H1 (cell line): ENCODE results near the gene ARFRP1. TPM values are rescaled to one million over a fixed set of nuclear protein-coding genes. Genes with fewer than 3 reads are reported as not detected.

Source experiments
- BCL11A ChIP-seq, 2 experiments: IDR thresholded peaks; one replicate each; pipeline ENCODE4 v1.6.1; 2011; ENCODE audit warnings: low read depth in 2 of 2, low read length in 2 of 2, mild to moderate bottlenecking in 2 of 2
- RBBP5 ChIP-seq: IDR thresholded peaks from 2 replicates; pipeline ENCODE4 v1.7.1; 2012; ENCODE audit warnings: low read depth, mild to moderate bottlenecking, inconsistent platforms, low read length, moderate library complexity, borderline replicate concordance
- RNF2 ChIP-seq: fragments of 200-900, 300-1000 bp; sonication (generic); IDR thresholded peaks from 2 replicates; pipeline ENCODE4 v1.7.1; 2016; ENCODE audit warnings: borderline replicate concordance, low read depth, mild to moderate bottlenecking, antibody characterized with exemption, low read length; ENCODE audit not compliant: poor library complexity, severe bottlenecking; ENCODE audit errors: missing control alignments
- SP4 ChIP-seq: IDR thresholded peaks from 2 replicates; pipeline ENCODE4 v1.6.1; 2012; ENCODE audit warnings: low read length, inconsistent platforms
- ZNF274 ChIP-seq: IDR thresholded peaks from 2 replicates; pipeline ENCODE4 v1.7.0; 2012; ENCODE audit warnings: low read length, borderline replicate concordance; ENCODE audit errors: extremely low read depth
- polyA plus RNA-seq, 7 experiments: library from polyadenylated mRNA; depleted of rRNA in 3 of 7; stranded (reverse) in 5 of 7; unstranded in 2 of 7; fragments of >200 nt in 5 of 7; fragments of 200-250 nt in 2 of 7; gene quantifications; 1 replicate in 5 of 7; 2 replicates in 1 of 7; 4 replicates in 1 of 7; pipeline versions ENCODE4 v1.2.1 to v1.2.3, GENCODE V29; 2011 to 2013; ENCODE audit warnings: missing spikeins in 2 of 7, mixed read lengths in 2 of 7
- total RNA-seq: library from RNA; stranded (reverse); fragmentation: NEBNext Ultra II Directional; extraction: Animal tissue kit (Norgen Biotek cat#: 25700); gene quantifications from 2 replicates; pipeline ENCODE4 v1.2.1, GENCODE V29; 2021

ARFRP1 gene
- total and polyA plus RNA-seq, 2 of the 8 experiments (the other 6 are each of a cell fraction or from before 2014, with no cell fraction given), result 12.9 to 22.9 TPM

DNA sequence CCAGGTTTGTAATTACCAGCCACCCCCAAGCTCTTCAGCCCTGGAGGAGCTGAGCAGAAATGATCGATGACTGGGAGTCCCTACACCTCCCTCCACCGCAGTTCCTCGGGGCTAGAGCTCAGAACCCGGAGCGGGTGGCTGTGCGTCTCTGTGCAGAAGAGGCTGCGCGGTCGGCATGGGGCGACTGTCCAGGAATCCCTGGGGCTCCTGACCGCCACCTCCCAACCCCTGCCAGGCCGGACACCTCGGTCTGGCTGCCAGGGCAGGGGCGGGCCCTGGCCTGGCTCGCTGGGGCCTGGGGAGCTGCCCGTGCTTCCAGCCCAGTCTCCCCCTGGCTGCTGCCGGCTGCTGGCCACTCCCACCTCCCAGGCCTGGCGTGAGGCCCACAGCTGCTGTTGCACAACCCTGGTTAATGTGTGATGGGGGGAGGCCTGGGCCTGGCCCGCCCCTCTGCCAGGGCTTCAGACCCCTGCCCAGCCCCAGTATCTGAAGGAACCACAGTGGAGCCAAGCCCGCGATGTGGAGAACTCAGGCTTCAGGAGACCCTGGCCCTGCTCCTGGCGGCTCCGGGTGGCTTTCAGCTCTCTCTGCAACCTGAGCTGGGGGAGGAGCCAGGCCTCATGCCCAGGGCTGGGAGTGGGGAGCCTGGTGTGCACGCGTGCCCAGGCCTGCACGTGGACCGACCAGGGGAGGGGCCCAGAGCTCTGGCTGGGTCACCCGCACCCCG, 33.0 kb upstream of the ARFRP1 start (continued):
- no peak for TF ChIP-seq RNF2
- TF ChIP-seq RBBP5, result no peak; the same call in 1 of the 2 replicates
- TF ChIP-seq SP4, result no peak
- TF ChIP-seq BCL11A (IDR thresholded peaks at IDR 0.05; ENCODE audit: low read depth in 2 of 2, low read length in 2 of 2), result no peak
- no peak for TF ChIP-seq ZNF274
- TF ChIP-seq, all 59 proteins: peak for 8
